ENCODE data around the gene DPP9. TPM values are rescaled to one million over a fixed set of nuclear protein-coding genes. Genes with fewer than 3 reads are reported as not detected.
"Not testable (repeated sequence)": the region's sequence is repeated elsewhere in the genome, so short reads cannot be mapped to it uniquely, and the experiment has no call there.

The DPP9 gene
- total RNA-seq, 2 experiments from 2014 or later, result 40.2 to 63.8 TPM

DNA sequence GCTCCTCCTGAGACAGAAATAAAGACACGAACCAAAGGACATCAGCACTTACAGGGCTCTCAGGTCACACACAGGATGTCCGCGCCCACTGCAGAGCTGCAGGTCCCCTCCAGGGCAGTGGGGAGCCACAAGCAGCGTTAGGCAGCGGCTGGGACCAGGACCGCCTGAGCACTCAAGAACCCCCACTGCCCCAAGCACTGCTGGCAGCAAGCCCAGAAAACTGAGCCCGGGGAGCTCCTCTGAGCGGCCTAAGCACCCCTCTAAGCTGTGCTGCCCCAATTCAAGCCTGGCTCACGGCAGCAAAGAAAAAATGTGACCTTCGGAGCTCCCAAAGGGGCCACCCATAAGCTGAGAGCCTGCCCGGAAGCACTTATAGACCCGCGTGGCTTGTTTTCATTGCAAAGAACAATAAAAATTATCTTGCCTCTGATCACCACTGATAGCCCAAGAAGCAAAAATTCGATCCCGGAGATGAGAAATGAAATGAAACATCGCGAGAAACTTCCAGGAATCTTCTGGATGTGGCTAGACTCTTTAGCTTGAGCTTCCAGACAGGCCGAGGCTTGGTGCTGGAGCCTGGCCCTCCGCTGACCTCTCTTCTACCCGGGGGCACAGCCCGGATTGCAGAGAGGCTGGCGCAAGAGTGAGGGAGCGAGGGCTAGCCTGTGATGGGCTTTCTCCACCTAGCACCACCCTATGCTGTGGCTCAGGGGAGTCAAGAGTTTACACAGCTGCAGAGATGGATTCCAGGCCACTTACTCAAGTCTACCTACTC lies 6.3 kb downstream of the DPP9 start:
- no TSS peak for BruUV-seq (replicated peaks)
- H4K20me1 ChIP-seq (ENCODE audit: insufficient read depth, low read length), result no peaks in the 10 kb centered on the region
- no peak for TF ChIP-seq EZH2phosphoT487 (IDR thresholded peaks at IDR 0.05; ENCODE audit: borderline replicate concordance, low read depth, low read length)
- TF ChIP-seq, protein P1, sequence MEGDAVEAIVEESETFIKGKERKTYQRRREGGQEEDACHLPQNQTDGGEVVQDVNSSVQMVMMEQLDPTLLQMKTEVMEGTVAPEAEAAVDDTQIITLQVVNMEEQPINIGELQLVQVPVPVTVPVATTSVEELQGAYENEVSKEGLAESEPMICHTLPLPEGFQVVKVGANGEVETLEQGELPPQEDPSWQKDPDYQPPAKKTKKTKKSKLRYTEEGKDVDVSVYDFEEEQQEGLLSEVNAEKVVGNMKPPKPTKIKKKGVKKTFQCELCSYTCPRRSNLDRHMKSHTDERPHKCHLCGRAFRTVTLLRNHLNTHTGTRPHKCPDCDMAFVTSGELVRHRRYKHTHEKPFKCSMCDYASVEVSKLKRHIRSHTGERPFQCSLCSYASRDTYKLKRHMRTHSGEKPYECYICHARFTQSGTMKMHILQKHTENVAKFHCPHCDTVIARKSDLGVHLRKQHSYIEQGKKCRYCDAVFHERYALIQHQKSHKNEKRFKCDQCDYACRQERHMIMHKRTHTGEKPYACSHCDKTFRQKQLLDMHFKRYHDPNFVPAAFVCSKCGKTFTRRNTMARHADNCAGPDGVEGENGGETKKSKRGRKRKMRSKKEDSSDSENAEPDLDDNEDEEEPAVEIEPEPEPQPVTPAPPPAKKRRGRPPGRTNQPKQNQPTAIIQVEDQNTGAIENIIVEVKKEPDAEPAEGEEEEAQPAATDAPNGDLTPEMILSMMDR (conservative IDR thresholded peaks at IDR 0.05; ENCODE audit: low read length), result no peak
- ChIA-PET POLR2A (no interaction called here), CTCF (ENCODE audit: unreplicated experiment) (no interaction called here)
- H3K79me2 ChIP-seq (ENCODE audit: insufficient read depth, low read depth, low read length), result peaks cover 14% of the 10 kb centered on the region
- DNase-seq (ENCODE audit: low spot score), result no peak
- no peaks in the 10 kb centered on the region for H3K9me2 ChIP-seq (ENCODE audit: insufficient read depth, low read length)
- H3K4me3 ChIP-seq (ENCODE audit: low read depth, low read length, poor library complexity, severe bottlenecking), result no peak overlapping the region
- no peak overlapping the region for H3K4me2 ChIP-seq (ENCODE audit: low read length)
- H2AFZ ChIP-seq (ENCODE audit: low read length), result no peak overlapping the region
- intact Hi-C loops (cut with micrococcal nuclease; ENCODE audit: unreplicated experiment), result no loop called here
- H3K9me3 ChIP-seq (ENCODE audit: low read length), result no peaks in the 10 kb centered on the region
- no peak overlapping the region for H3K27ac ChIP-seq (ENCODE audit: low read depth, low read length, poor library complexity, severe bottlenecking)
- H3K36me3 ChIP-seq (ENCODE audit: insufficient read depth, low read length), result peaks cover 83% of the 10 kb centered on the region
- H3K4me1 ChIP-seq (ENCODE audit: insufficient read depth, low read length, poor library complexity, severe bottlenecking), result peaks cover 8% of the 10 kb centered on the region

DNA sequence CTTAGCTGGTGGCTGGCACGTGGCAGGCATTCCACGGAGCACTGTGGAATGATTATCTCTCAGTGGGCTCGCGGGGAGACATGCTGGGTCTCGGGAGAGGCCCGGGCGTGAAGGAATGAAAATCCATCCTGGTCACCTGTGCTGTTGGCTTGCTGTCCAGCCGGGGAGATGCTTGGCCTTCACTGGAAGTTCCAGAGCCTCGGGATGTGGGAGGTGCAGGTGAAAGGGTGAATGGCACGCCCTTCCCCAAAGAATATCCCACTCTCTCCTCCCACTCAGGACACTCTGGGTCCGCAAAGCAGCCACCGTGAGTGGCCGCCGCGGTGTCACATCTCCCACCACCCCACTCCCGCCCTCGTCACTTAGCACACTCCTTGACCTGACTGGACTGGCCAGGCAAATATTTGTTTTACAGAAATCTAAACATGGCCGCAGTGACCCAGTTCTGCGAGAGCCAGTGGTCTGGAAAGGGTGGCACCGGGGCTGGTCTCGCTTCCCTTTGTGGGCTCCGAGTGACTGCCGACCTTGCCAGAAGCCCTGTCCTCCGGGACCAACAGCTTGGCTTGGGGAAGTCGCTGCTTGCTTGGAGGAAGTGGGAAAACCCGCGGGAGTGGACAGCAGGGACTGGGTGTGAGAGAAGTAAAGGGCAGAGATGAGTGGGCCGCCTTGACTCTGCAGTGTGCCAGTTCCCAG lies 8.0 kb downstream of the DPP9 start:
- intact Hi-C loops (cut with micrococcal nuclease; ENCODE audit: unreplicated experiment), result no loop called here
- no peak for TF ChIP-seq EZH2phosphoT487 (IDR thresholded peaks at IDR 0.05; ENCODE audit: borderline replicate concordance, low read depth, low read length)
- TF ChIP-seq, protein P1 (conservative IDR thresholded peaks at IDR 0.05; ENCODE audit: low read length), result no peak
- no peaks in the 10 kb centered on the region for H3K9me2 ChIP-seq (ENCODE audit: insufficient read depth, low read length)
- H3K4me2 ChIP-seq (ENCODE audit: low read length), result no peak overlapping the region
- no TSS peak for BruUV-seq (replicated peaks)
- peaks cover 85% of the 10 kb centered on the region for H3K36me3 ChIP-seq (ENCODE audit: insufficient read depth, low read length)
- H3K79me2 ChIP-seq (ENCODE audit: insufficient read depth, low read depth, low read length), result no peaks in the 10 kb centered on the region
- H3K27ac ChIP-seq (ENCODE audit: low read depth, low read length, poor library complexity, severe bottlenecking), result no peak overlapping the region
- no peaks in the 10 kb centered on the region for H4K20me1 ChIP-seq (ENCODE audit: insufficient read depth, low read length)
- H2AFZ ChIP-seq (ENCODE audit: low read length), result no peak overlapping the region
- H3K4me1 ChIP-seq (ENCODE audit: insufficient read depth, low read length, poor library complexity, severe bottlenecking), result no peaks in the 10 kb centered on the region
- ChIA-PET POLR2A (no interaction called here), CTCF (ENCODE audit: unreplicated experiment) (no interaction called here)
- no peaks in the 10 kb centered on the region for H3K9me3 ChIP-seq (ENCODE audit: low read length)
- H3K4me3 ChIP-seq (ENCODE audit: low read depth, low read length, poor library complexity, severe bottlenecking), result no peak overlapping the region
- DNase-seq (ENCODE audit: low spot score), result no peak

DNA sequence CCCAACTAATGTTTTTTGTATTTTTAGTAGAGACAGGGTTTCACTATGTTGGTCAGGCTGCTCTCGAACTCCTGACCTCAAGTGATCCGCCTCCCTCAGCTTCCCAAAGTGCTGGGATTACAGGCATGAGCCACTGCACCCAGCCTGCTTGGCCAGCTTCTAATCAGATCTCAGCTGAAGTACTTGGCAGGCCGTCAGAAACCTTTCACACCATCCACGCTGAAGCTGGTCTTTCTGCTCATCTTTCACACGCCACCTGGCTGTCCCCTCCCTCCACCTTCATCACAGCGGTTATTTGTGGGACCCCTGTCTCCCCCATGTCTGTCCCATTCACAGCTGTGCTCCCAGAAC lies 8.5 kb downstream of the DPP9 start:
- POLR2A ChIA-PET; H3K27ac ChIP-seq (ENCODE audit: low read depth, low read length, poor library complexity, severe bottlenecking); H3K4me3 ChIP-seq (ENCODE audit: low read depth, low read length, poor library complexity, severe bottlenecking); intact Hi-C loops (cut with micrococcal nuclease; ENCODE audit: unreplicated experiment); H3K9me2 ChIP-seq (ENCODE audit: insufficient read depth, low read length); H3K4me2 ChIP-seq (ENCODE audit: low read length); H4K20me1 ChIP-seq (ENCODE audit: insufficient read depth, low read length); CTCF ChIA-PET (ENCODE audit: unreplicated experiment); BruUV-seq (replicated peaks); H3K79me2 ChIP-seq (ENCODE audit: insufficient read depth, low read depth, low read length); H2AFZ ChIP-seq (ENCODE audit: low read length); H3K9me3 ChIP-seq (ENCODE audit: low read length); H3K4me1 ChIP-seq (ENCODE audit: insufficient read depth, low read length, poor library complexity, severe bottlenecking); DNase-seq (ENCODE audit: low spot score): not testable (repeated sequence)
- peaks cover 85% of the 10 kb centered on the region for H3K36me3 ChIP-seq (ENCODE audit: insufficient read depth, low read length)

All from OCI-LY7 (cell line).